ENCODE results near the gene SPDL1. TPM values are rescaled to one million over a fixed set of nuclear protein-coding genes. Genes with fewer than 3 reads are reported as not detected.

The SPDL1 gene
- total RNA-seq, 1 experiment from 2014 or later: 29.9 TPM

- Histone ChIP-seq H3K9me3 (ENCODE audit: low read length) (no peaks in the 10 kb centered on the region), H3K4me1 (ENCODE audit: insufficient read depth, low read length) (no peaks in the 10 kb centered on the region), H3K27me3 (ENCODE audit: low read length) (peaks cover 46% of the 10 kb centered on the region), H3F3A (ENCODE audit: low read length, unreplicated experiment) (no peaks in the 10 kb centered on the region), H3K27ac (ENCODE audit: low read length) (no peak overlapping the region), H3K4me3 (ENCODE audit: low read length) (no peak overlapping the region), H4K20me1 (ENCODE audit: low read length) (no peaks in the 10 kb centered on the region), H3K4me2 (ENCODE audit: low read length) (no peak overlapping the region), H3K36me3 (ENCODE audit: low read depth, low read length) (no peaks in the 10 kb centered on the region), H3K9ac (ENCODE audit: low read length) (no peak overlapping the region), H2AFZ (ENCODE audit: low read length) (no peak overlapping the region), H3K79me2 (ENCODE audit: low read length) (no peaks in the 10 kb centered on the region), H3K9me2 (replicated peaks; ENCODE audit: low read length) (no peaks in the 10 kb centered on the region)
- no peak for ATAC-seq
- intact Hi-C loops (cut with micrococcal nuclease): no loop called here
- CTCF ChIA-PET: no interaction called here
- TF ChIP-seq EZH2 (IDR thresholded peaks at IDR 0.05; ENCODE audit: low read length, unreplicated experiment): no peak
- TF ChIP-seq EZH2phosphoT487 (IDR thresholded peaks at IDR 0.05; ENCODE audit: borderline replicate concordance, low read length): no peak
- no peak for TF ChIP-seq CTCF (conservative IDR thresholded peaks at IDR 0.05; ENCODE audit: low read depth, low read length)
- DNase-seq: no peak
- no TSS peak for BruUV-seq (replicated peaks)
- POLR2A ChIA-PET (ENCODE audit: unreplicated experiment): no interaction called here
These were observed 17.4 kb upstream of the SPDL1 start for GRCh38 chr5:169566202-169566601.

GRCh38 chr5:169567079-169567478, 16.5 kb upstream of the SPDL1 start:
- Histone ChIP-seq H2AFZ (ENCODE audit: low read length) (no peak overlapping the region), H3K9me3 (ENCODE audit: low read length) (no peaks in the 10 kb centered on the region), H3K9ac (ENCODE audit: low read length) (no peak overlapping the region), H3K36me3 (ENCODE audit: low read depth, low read length) (no peaks in the 10 kb centered on the region), H3K4me1 (ENCODE audit: insufficient read depth, low read length) (no peaks in the 10 kb centered on the region), H3K4me3 (ENCODE audit: low read length) (no peak overlapping the region), H3K79me2 (ENCODE audit: low read length) (no peaks in the 10 kb centered on the region), H3K27ac (ENCODE audit: low read length) (no peak overlapping the region), H3F3A (ENCODE audit: low read length, unreplicated experiment) (no peaks in the 10 kb centered on the region), H4K20me1 (ENCODE audit: low read length) (no peaks in the 10 kb centered on the region), H3K27me3 (ENCODE audit: low read length) (peaks cover 43% of the 10 kb centered on the region), H3K4me2 (ENCODE audit: low read length) (no peak overlapping the region), H3K9me2 (replicated peaks; ENCODE audit: low read length) (no peaks in the 10 kb centered on the region)
- no TSS peak for BruUV-seq (replicated peaks)
- no peak for ATAC-seq
- DNase-seq: peak; percentile 29
- POLR2A ChIA-PET (ENCODE audit: unreplicated experiment): no interaction called here
- TF ChIP-seq EZH2 (IDR thresholded peaks at IDR 0.05; ENCODE audit: low read length, unreplicated experiment) (no peak), CTCF (conservative IDR thresholded peaks at IDR 0.05; ENCODE audit: low read depth, low read length) (no peak), EZH2phosphoT487 (IDR thresholded peaks at IDR 0.05; ENCODE audit: borderline replicate concordance, low read length) (no peak)
- CTCF ChIA-PET: no interaction called here
- intact Hi-C loops (cut with micrococcal nuclease): no loop called here

GRCh38 chr5:169569513-169569912, 14.1 kb upstream of the SPDL1 start:
- no peak overlapping the region for H3K4me3 ChIP-seq (ENCODE audit: low read length)
- ATAC-seq: no peak
- H3K9ac ChIP-seq (ENCODE audit: low read length): no peak overlapping the region
- H2AFZ ChIP-seq (ENCODE audit: low read length): no peak overlapping the region
- H3K9me2 ChIP-seq (replicated peaks; ENCODE audit: low read length): no peaks in the 10 kb centered on the region
- H3K27ac ChIP-seq (ENCODE audit: low read length): no peak overlapping the region
- TF ChIP-seq CTCF (conservative IDR thresholded peaks at IDR 0.05; ENCODE audit: low read depth, low read length): no peak
- TF ChIP-seq EZH2phosphoT487 (IDR thresholded peaks at IDR 0.05; ENCODE audit: borderline replicate concordance, low read length): no peak
- no peak for TF ChIP-seq EZH2 (IDR thresholded peaks at IDR 0.05; ENCODE audit: low read length, unreplicated experiment)
- no peaks in the 10 kb centered on the region for H3K79me2 ChIP-seq (ENCODE audit: low read length)
- H3K4me2 ChIP-seq (ENCODE audit: low read length): no peak overlapping the region
- ChIA-PET POLR2A (ENCODE audit: unreplicated experiment) (no interaction called here), CTCF (no interaction called here)
- H3F3A ChIP-seq (ENCODE audit: low read length, unreplicated experiment): no peaks in the 10 kb centered on the region
- intact Hi-C loops (cut with micrococcal nuclease): no loop called here
- H3K9me3 ChIP-seq (ENCODE audit: low read length): no peaks in the 10 kb centered on the region
- BruUV-seq (replicated peaks): no TSS peak
- peaks cover 29% of the 10 kb centered on the region for H3K27me3 ChIP-seq (ENCODE audit: low read length)
- DNase-seq: no peak
- H3K36me3 ChIP-seq (ENCODE audit: low read depth, low read length): no peaks in the 10 kb centered on the region
- H4K20me1 ChIP-seq (ENCODE audit: low read length): no peaks in the 10 kb centered on the region
- H3K4me1 ChIP-seq (ENCODE audit: insufficient read depth, low read length): no peaks in the 10 kb centered on the region
